K562 (cell line): ENCODE data around the gene NXN.

Experiments used
- CEBPB ChIP-seq: fragments of 450-650 bp; IDR thresholded peaks from 2 replicates; pipeline ENCODE4 v1.6.1; 2016; ENCODE audit warnings: missing genetic modification characterization, missing compliant biosample characterization
- JUN ChIP-seq, 2 experiments: sonication (generic) in 1 of 2; formaldehyde crosslinking in 1 of 2; IDR thresholded peaks; 2 replicates each; pipeline versions ENCODE4 v1.6.1 to v1.8.0; 2012 to 2022; ENCODE audit warnings: borderline replicate concordance in 2 of 2, mild to moderate bottlenecking in 2 of 2, improper control_type of control experiment in 1 of 2, low read depth in 1 of 2, low read length in 1 of 2, missing genetic modification reagents in 1 of 2
- KLF6 ChIP-seq: fragments of 250-450 bp; sonication (Bioruptor Pico); IDR thresholded peaks from 2 replicates; pipeline ENCODE4 v1.4.0; 2020; ENCODE audit warnings: mild to moderate bottlenecking, moderate library complexity, borderline replicate concordance
- NCOA1 ChIP-seq: fragments of 450-650 bp; IDR thresholded peaks from 2 replicates; pipeline ENCODE4 v1.6.1; 2016; ENCODE audit warnings: low read depth
- POLR2A ChIP-seq: fragments of 450-650 bp; conservative IDR thresholded peaks from 2 replicates; pipeline ENCODE4 v1.6.1; 2016
- POLR2AphosphoS5 ChIP-seq: IDR thresholded peaks from 2 replicates; pipeline ENCODE4 v1.6.1; 2011; ENCODE audit warnings: mild to moderate bottlenecking, low read depth, low read length, moderate library complexity; ENCODE audit not compliant: control insufficient read depth, insufficient read depth
- RBM39 ChIP-seq: fragments of 200-400 bp; formaldehyde crosslinking; optimal IDR thresholded peaks from 2 replicates; pipeline ENCODE3; 2018; ENCODE audit warnings: low read depth, low read length
- SMARCB1 ChIP-seq: IDR thresholded peaks from 2 replicates; pipeline ENCODE4 v1.6.1; 2011; ENCODE audit warnings: improper control_type of control experiment, low read depth; ENCODE audit not compliant: insufficient read length
- TF ChIP-seq, protein P1 (sequence below), 3 experiments: IDR thresholded peaks in 2 of 3; conservative IDR thresholded peaks in 1 of 3; 2 replicates each; pipeline ENCODE4 v1.5.1; 2011 to 2012; ENCODE audit warnings: low read length in 3 of 3, mild to moderate bottlenecking in 3 of 3, control low read depth in 2 of 3, improper control_type of control experiment in 1 of 3, inconsistent platforms in 1 of 3, low read depth in 1 of 3, mixed read lengths in 1 of 3, moderate library complexity in 1 of 3; ENCODE audit not compliant: insufficient read depth in 2 of 3
- TF ChIP-seq, protein P2 (sequence below): sonication (generic); formaldehyde crosslinking; IDR thresholded peaks from 2 replicates; pipeline ENCODE4 v1.8.0; 2022; ENCODE audit warnings: missing genetic modification reagents, mild to moderate bottlenecking, borderline replicate concordance
- TF ChIP-seq, protein P3 (sequence below), 2 experiments: fragments of 450-650 bp; IDR thresholded peaks; 2 replicates each; pipeline ENCODE4 v1.6.1; 2016
- TF ChIP-seq, protein P4 (sequence below): sonication (generic); formaldehyde crosslinking; IDR thresholded peaks from 2 replicates; pipeline ENCODE4 v1.9.0; 2022; ENCODE audit warnings: mild to moderate bottlenecking, missing genetic modification reagents
- TF ChIP-seq, protein P5 (sequence below): sonication (generic); formaldehyde crosslinking; IDR thresholded peaks from 2 replicates; pipeline ENCODE4 v1.8.0; 2022; ENCODE audit warnings: missing genetic modification reagents, mild to moderate bottlenecking, borderline replicate concordance
- TF ChIP-seq, protein P6 (sequence below): fragments of 250-450 bp; sonication (Bioruptor Pico); IDR thresholded peaks from 2 replicates; pipeline ENCODE4 v1.4.0; 2020

DNA sequence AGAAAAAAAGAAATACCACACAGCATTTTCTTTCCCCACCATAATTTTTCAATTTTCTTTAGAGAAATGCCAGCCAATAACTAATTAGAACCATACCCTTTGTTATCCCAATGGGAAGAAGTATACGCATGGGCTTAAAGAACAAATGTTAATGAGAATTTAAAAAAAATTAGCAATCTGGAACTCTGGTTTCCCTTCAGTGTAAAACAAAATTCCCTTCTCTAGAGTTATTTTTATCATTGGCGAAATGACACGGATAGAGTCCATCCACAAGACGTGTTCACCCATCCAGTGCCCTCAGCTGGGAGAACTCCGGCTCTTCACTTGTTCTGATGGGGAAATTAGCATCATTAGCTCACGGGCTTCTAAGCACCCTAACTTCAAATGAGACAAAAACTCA lies 3.3 kb downstream of the NXN start:
- TF ChIP-seq, protein P1, sequence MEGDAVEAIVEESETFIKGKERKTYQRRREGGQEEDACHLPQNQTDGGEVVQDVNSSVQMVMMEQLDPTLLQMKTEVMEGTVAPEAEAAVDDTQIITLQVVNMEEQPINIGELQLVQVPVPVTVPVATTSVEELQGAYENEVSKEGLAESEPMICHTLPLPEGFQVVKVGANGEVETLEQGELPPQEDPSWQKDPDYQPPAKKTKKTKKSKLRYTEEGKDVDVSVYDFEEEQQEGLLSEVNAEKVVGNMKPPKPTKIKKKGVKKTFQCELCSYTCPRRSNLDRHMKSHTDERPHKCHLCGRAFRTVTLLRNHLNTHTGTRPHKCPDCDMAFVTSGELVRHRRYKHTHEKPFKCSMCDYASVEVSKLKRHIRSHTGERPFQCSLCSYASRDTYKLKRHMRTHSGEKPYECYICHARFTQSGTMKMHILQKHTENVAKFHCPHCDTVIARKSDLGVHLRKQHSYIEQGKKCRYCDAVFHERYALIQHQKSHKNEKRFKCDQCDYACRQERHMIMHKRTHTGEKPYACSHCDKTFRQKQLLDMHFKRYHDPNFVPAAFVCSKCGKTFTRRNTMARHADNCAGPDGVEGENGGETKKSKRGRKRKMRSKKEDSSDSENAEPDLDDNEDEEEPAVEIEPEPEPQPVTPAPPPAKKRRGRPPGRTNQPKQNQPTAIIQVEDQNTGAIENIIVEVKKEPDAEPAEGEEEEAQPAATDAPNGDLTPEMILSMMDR (IDR thresholded peaks at IDR 0.05 in 2 of 3, conservative IDR thresholded peaks at IDR 0.05 in 1 of 3; ENCODE audit: insufficient read depth in 2 of 3, low read depth in 1 of 3, low read length in 3 of 3): no peak
- TF ChIP-seq, protein P2, sequence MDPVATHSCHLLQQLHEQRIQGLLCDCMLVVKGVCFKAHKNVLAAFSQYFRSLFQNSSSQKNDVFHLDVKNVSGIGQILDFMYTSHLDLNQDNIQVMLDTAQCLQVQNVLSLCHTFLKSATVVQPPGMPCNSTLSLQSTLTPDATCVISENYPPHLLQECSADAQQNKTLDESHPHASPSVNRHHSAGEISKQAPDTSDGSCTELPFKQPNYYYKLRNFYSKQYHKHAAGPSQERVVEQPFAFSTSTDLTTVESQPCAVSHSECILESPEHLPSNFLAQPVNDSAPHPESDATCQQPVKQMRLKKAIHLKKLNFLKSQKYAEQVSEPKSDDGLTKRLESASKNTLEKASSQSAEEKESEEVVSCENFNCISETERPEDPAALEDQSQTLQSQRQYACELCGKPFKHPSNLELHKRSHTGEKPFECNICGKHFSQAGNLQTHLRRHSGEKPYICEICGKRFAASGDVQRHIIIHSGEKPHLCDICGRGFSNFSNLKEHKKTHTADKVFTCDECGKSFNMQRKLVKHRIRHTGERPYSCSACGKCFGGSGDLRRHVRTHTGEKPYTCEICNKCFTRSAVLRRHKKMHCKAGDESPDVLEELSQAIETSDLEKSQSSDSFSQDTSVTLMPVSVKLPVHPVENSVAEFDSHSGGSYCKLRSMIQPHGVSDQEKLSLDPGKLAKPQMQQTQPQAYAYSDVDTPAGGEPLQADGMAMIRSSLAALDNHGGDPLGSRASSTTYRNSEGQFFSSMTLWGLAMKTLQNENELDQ: no peak
- TF ChIP-seq, protein P3, sequence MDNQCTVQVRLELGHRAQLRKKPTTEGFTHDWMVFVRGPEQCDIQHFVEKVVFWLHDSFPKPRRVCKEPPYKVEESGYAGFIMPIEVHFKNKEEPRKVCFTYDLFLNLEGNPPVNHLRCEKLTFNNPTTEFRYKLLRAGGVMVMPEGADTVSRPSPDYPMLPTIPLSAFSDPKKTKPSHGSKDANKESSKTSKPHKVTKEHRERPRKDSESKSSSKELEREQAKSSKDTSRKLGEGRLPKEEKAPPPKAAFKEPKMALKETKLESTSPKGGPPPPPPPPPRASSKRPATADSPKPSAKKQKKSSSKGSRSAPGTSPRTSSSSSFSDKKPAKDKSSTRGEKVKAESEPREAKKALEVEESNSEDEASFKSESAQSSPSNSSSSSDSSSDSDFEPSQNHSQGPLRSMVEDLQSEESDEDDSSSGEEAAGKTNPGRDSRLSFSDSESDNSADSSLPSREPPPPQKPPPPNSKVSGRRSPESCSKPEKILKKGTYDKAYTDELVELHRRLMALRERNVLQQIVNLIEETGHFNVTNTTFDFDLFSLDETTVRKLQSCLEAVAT (IDR thresholded peaks at IDR 0.05): no peak
- no peak for TF ChIP-seq NCOA1
- TF ChIP-seq, protein P4, sequence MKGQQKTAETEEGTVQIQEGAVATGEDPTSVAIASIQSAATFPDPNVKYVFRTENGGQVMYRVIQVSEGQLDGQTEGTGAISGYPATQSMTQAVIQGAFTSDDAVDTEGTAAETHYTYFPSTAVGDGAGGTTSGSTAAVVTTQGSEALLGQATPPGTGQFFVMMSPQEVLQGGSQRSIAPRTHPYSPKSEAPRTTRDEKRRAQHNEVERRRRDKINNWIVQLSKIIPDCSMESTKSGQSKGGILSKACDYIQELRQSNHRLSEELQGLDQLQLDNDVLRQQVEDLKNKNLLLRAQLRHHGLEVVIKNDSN: no peak
- no peak for TF ChIP-seq POLR2AphosphoS5
- no peak for TF ChIP-seq CEBPB (tag)
- TF ChIP-seq, protein P5, sequence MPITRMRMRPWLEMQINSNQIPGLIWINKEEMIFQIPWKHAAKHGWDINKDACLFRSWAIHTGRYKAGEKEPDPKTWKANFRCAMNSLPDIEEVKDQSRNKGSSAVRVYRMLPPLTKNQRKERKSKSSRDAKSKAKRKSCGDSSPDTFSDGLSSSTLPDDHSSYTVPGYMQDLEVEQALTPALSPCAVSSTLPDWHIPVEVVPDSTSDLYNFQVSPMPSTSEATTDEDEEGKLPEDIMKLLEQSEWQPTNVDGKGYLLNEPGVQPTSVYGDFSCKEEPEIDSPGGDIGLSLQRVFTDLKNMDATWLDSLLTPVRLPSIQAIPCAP (CRISPR knock-in tag): no peak
- no peak for TF ChIP-seq RBM39
- no peak for TF ChIP-seq SMARCB1
- TF ChIP-seq, protein P6, sequence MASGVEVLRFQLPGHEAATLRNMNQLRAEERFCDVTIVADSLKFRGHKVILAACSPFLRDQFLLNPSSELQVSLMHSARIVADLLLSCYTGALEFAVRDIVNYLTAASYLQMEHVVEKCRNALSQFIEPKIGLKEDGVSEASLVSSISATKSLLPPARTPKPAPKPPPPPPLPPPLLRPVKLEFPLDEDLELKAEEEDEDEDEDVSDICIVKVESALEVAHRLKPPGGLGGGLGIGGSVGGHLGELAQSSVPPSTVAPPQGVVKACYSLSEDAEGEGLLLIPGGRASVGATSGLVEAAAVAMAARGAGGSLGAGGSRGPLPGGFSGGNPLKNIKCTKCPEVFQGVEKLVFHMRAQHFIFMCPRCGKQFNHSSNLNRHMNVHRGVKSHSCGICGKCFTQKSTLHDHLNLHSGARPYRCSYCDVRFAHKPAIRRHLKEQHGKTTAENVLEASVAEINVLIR (CRISPR knock-in tag): no peak
- no peak for TF ChIP-seq KLF6 (CRISPR knock-in tag)
- TF ChIP-seq JUN (IDR thresholded peaks at IDR 0.05; ENCODE audit: borderline replicate concordance, low read depth, low read length): no peak
- TF ChIP-seq JUN (CRISPR knock-in tag; IDR thresholded peaks at IDR 0.05; ENCODE audit: borderline replicate concordance): no peak
- TF ChIP-seq POLR2A: no peak
